ENCODE measurements around the gene ZNF564. TPM values are rescaled to one million over a fixed set of nuclear protein-coding genes. Genes with fewer than 3 reads are reported as not detected.

Gene ZNF564
- total RNA-seq, 1 donor from 2014 or later = 26.6 TPM

DNA sequence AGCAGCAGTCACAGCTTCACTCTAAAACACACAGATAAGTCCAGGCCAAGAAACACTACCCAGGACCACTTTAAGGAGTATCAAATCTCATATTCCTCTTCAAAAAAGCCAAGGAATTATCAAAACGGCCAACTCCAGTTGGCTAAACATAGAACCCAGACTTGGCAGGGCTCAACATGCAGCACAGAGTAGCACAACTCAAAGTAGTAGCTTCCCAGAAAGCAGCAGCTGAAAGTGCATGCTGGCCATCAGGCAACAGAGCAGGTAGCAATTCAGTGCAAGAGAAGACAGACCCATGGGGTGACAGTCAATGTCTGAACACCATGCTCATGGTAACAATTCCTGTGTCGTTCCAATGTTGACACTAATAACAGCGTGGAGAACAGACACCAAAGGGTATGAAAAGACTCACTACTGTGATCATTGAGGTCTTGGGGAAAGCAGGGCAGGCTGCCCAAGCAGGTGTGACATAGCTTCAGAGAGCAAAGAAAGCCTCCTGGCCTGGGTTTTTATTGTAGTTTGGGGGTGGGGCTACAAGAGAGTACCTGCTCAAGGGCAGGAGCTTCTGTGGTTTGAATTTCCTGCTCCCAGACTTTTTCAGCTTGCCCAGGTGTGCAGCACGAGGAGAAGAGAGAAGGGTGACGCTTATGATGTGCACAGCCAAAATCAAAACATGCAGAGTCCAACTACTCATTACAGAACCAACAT is 72.9 kb downstream of the ZNF564 start:
- ATAC-seq (ENCODE audit: low read depth) (no peak), DNase-seq (no peak)
- peaks cover 2% of the 10 kb centered on the region for H3K36me3 Mint-ChIP-seq (ENCODE audit: low read depth)
- no peak overlapping the region for H3K27ac Mint-ChIP-seq
- no peaks in the 10 kb centered on the region for H3K9me3 Mint-ChIP-seq
- POLR2A ChIA-PET = no interaction called here
- CTCF ChIA-PET = no interaction called here
- no peaks in the 10 kb centered on the region for H3K27me3 Mint-ChIP-seq
- intact Hi-C loops (cut with micrococcal nuclease) = no loop called here
- H3K4me3 Mint-ChIP-seq = no peak overlapping the region
- TF ChIP-seq, protein P1, sequence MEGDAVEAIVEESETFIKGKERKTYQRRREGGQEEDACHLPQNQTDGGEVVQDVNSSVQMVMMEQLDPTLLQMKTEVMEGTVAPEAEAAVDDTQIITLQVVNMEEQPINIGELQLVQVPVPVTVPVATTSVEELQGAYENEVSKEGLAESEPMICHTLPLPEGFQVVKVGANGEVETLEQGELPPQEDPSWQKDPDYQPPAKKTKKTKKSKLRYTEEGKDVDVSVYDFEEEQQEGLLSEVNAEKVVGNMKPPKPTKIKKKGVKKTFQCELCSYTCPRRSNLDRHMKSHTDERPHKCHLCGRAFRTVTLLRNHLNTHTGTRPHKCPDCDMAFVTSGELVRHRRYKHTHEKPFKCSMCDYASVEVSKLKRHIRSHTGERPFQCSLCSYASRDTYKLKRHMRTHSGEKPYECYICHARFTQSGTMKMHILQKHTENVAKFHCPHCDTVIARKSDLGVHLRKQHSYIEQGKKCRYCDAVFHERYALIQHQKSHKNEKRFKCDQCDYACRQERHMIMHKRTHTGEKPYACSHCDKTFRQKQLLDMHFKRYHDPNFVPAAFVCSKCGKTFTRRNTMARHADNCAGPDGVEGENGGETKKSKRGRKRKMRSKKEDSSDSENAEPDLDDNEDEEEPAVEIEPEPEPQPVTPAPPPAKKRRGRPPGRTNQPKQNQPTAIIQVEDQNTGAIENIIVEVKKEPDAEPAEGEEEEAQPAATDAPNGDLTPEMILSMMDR (IDR thresholded peaks at IDR 0.05) = no peak
- peaks cover 30% of the 10 kb centered on the region for H3K4me1 Mint-ChIP-seq

Other genes with a start within 250 kb of the ZNF564 start
- 3.6 and 3.7 TPM in 2 replicates for gene ZNF563, start 217.8 kb downstream of the ZNF564 start, total RNA-seq
- 6.9 and 8.7 TPM in 2 replicates for gene ZNF442, start 185.8 kb downstream of the ZNF564 start, total RNA-seq
- 6.8 and 6.9 TPM in 2 replicates for gene ZNF799, start 150.2 kb downstream of the ZNF564 start, total RNA-seq
- gene ZNF443, start 110.5 kb downstream of the ZNF564 start, total RNA-seq = 3.5 and 3.6 TPM in 2 replicates
- gene ZNF709, start 66.7 kb downstream of the ZNF564 start, total RNA-seq = 4.8 and 6.4 TPM in 2 replicates
- 15.6 TPM in 2 replicates for gene ZNF490, start 59.3 kb upstream of the ZNF564 start, total RNA-seq
- gene ZNF791, start 59.4 kb upstream of the ZNF564 start, total RNA-seq = 37.5 and 46.1 TPM in 2 replicates
- 251 and 291 TPM in 2 replicates for gene MAN2B1, start 115.3 kb upstream of the ZNF564 start, total RNA-seq
- gene WDR83, start 115.3 kb upstream of the ZNF564 start, total RNA-seq = 17.7 and 20.8 TPM in 2 replicates
- gene DHPS, start 130.4 kb upstream of the ZNF564 start, total RNA-seq = 141 and 160 TPM in 2 replicates
- gene GNG14, start 136.5 kb upstream of the ZNF564 start, total RNA-seq = not detected in 2 replicates
- 4.7 and 5.2 TPM in 2 replicates for gene FBXW9, start 145.1 kb upstream of the ZNF564 start, total RNA-seq
- 73.9 and 91.5 TPM in 2 replicates for gene TNPO2, start 172.4 kb upstream of the ZNF564 start, total RNA-seq
- 164 and 183 TPM in 2 replicates for gene TRIR, start 183.2 kb upstream of the ZNF564 start, total RNA-seq
- 59.6 and 63.5 TPM in 2 replicates for gene GET3, start 186.0 kb upstream of the ZNF564 start, total RNA-seq
- gene BEST2, start 200.3 kb upstream of the ZNF564 start, total RNA-seq = not detected in 2 replicates
- 13.4 and 21.2 TPM in 2 replicates for gene HOOK2, start 224.1 kb upstream of the ZNF564 start, total RNA-seq
- 127 and 132 TPM in 2 replicates for gene JUNB, start 240.0 kb upstream of the ZNF564 start, total RNA-seq